ENCODE data around the gene MUC13. TPM values are rescaled to one million over a fixed set of nuclear protein-coding genes. Genes with fewer than 3 reads are reported as not detected.
A peak's percentile ranks its signal among the peaks of the same experiment; 100 is the strongest.

Gene MUC13
- total RNA-seq, 1 experiment from 2014 or later: not detected

- Mint-ChIP-seq H3K27ac (ENCODE audit: low read depth, unreplicated experiment) (no peak overlapping the region), H3K4me3 (ENCODE audit: unreplicated experiment) (no peak overlapping the region), H3K9me3 (ENCODE audit: unreplicated experiment) (no peaks in the 10 kb centered on the region), H3K4me1 (ENCODE audit: insufficient read depth, unreplicated experiment) (peaks cover 7% of the 10 kb centered on the region), H3K27me3 (ENCODE audit: insufficient read depth, unreplicated experiment) (no peaks in the 10 kb centered on the region), H3K36me3 (ENCODE audit: insufficient read depth, unreplicated experiment) (peaks cover 33% of the 10 kb centered on the region)
- CTCF ChIA-PET: interaction anchor here (1.3 to 1.6 kb wide), 2 partner anchors 28 kb away, joined by 3 to 5 read pairs; no protein-coding TSS in a partner anchor
- TF ChIP-seq CTCF (IDR thresholded peaks at IDR 0.05; ENCODE audit: unreplicated experiment): no peak
- intact Hi-C loops (cut with micrococcal nuclease): no loop called here
- no TSS peak for BruUV-seq (replicated peaks)
- DNase-seq (ENCODE audit: unreplicated experiment): no peak
- POLR2A ChIA-PET: interaction anchor here (2.1 kb wide), 1 partner anchor 14 kb away, joined by 11 read pairs; the partner anchor contains the start of gene ITGB5
Measured at GRCh38 chr3:124873226-124873625, 61.3 kb downstream of the MUC13 start.

- ChIA-PET POLR2A (no interaction called here), CTCF (no interaction called here)
- DNase-seq (ENCODE audit: unreplicated experiment): no peak
- TF ChIP-seq CTCF (IDR thresholded peaks at IDR 0.05; ENCODE audit: unreplicated experiment): no peak
- Mint-ChIP-seq H3K27me3 (ENCODE audit: insufficient read depth, unreplicated experiment) (no peaks in the 10 kb centered on the region), H3K27ac (ENCODE audit: low read depth, unreplicated experiment) (no peak overlapping the region), H3K36me3 (ENCODE audit: insufficient read depth, unreplicated experiment) (peaks cover 45% of the 10 kb centered on the region), H3K4me3 (ENCODE audit: unreplicated experiment) (no peak overlapping the region), H3K9me3 (ENCODE audit: unreplicated experiment) (no peaks in the 10 kb centered on the region), H3K4me1 (ENCODE audit: insufficient read depth, unreplicated experiment) (peaks cover 4% of the 10 kb centered on the region)
- intact Hi-C loops (cut with micrococcal nuclease): no loop called here
- no TSS peak for BruUV-seq (replicated peaks)
Measured at GRCh38 chr3:124867511-124867910, 67.0 kb downstream of the MUC13 start.

DNA sequence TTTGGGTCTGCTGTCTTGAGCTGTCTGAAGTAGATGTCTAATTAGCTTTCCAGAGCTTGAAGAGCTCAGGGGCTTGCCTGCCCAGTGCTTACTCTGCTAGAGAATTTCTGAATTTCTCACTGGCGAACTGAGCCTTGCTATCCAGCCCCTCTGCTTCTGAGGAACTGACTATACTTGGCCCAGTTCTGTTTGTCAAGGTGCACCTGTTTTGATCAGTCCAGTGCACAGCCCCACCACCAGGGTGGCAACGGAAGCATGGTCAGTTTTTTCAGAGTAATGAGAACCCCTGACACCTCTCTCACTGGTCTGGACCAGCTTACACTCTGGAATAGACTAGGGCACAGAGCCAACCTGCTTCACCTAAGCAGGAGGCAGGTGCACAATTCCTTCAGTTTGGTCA is 72.5 kb downstream of the MUC13 start:
- Mint-ChIP-seq H3K4me3 (ENCODE audit: unreplicated experiment) (no peak overlapping the region), H3K36me3 (ENCODE audit: insufficient read depth, unreplicated experiment) (peaks cover 22% of the 10 kb centered on the region), H3K9me3 (ENCODE audit: unreplicated experiment) (peaks cover 7% of the 10 kb centered on the region), H3K27ac (ENCODE audit: low read depth, unreplicated experiment) (no peak overlapping the region), H3K4me1 (ENCODE audit: insufficient read depth, unreplicated experiment) (peaks cover 19% of the 10 kb centered on the region), H3K27me3 (ENCODE audit: insufficient read depth, unreplicated experiment) (no peaks in the 10 kb centered on the region)
- TF ChIP-seq CTCF (IDR thresholded peaks at IDR 0.05; ENCODE audit: unreplicated experiment): no peak
- intact Hi-C loops (cut with micrococcal nuclease): no loop called here
- no peak for DNase-seq (ENCODE audit: unreplicated experiment)
- no TSS peak for BruUV-seq (replicated peaks)
- ChIA-PET POLR2A (interaction anchor here (0.8 kb wide), 1 partner anchor 10 kb away, joined by 3 read pairs; no protein-coding TSS in a partner anchor), CTCF (no interaction called here)

DNA sequence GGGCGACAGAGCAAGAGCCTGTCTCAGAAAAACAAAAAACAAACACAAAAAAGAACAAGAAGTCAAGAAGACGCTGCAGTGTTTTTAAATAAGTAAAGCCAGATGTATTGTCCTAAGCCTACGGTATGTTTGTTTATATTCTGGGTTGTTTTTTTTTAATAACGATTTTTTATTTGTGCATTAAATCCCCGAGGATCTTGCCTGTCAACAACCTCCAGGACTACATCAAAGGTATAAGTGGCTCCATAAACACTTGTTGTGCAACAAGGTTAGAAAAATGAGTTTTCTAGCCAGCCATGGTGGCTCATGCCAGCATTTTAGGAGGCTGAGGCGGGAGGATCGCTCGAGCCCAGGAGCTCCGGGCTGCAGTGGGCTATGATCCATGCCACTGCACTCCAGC is 73.5 kb downstream of the MUC13 start:
- H3K36me3 Mint-ChIP-seq (ENCODE audit: insufficient read depth, unreplicated experiment): peaks cover 21% of the 10 kb centered on the region
- POLR2A ChIA-PET: no interaction called here
- intact Hi-C loops (cut with micrococcal nuclease): loop anchor here (2.0 kb wide), 1 partner anchor 18 kb away; no protein-coding TSS in a partner anchor
- no peaks in the 10 kb centered on the region for H3K27me3 Mint-ChIP-seq (ENCODE audit: insufficient read depth, unreplicated experiment)
- no peak for TF ChIP-seq CTCF (IDR thresholded peaks at IDR 0.05; ENCODE audit: unreplicated experiment)
- no peak overlapping the region for H3K4me3 Mint-ChIP-seq (ENCODE audit: unreplicated experiment)
- H3K4me1 Mint-ChIP-seq (ENCODE audit: insufficient read depth, unreplicated experiment): peaks cover 19% of the 10 kb centered on the region
- peaks cover 7% of the 10 kb centered on the region for H3K9me3 Mint-ChIP-seq (ENCODE audit: unreplicated experiment)
- H3K27ac Mint-ChIP-seq (ENCODE audit: low read depth, unreplicated experiment): peak overlapping the region; percentile 91
- no TSS peak for BruUV-seq (replicated peaks)
- DNase-seq (ENCODE audit: unreplicated experiment): no peak
- CTCF ChIA-PET: no interaction called here
